Heart left ventricle (tissue), 13 donors: ENCODE data around the gene CCSER2.
"Not testable (repeated sequence)": the region's sequence is repeated elsewhere in the genome, so short reads cannot be mapped to it uniquely, and the experiment has no call there.

ENCODE experiments used
- POLR2A ChIP-seq, 2 donors: fragments of 450-650 bp; IDR thresholded peaks; one replicate each; pipeline ENCODE4 v1.6.1; 2017; ENCODE audit warnings: antibody characterized with exemption in 2 of 2, mild to moderate bottlenecking in 2 of 2, moderate library complexity in 2 of 2
- TF ChIP-seq, protein P1 (sequence below), 12 donors: fragments of 200-600 bp; sonication (generic) in 4 of 12; IDR thresholded peaks; one replicate each; pipeline versions ENCODE4 v1.5.0 to v1.8.0; 2018 to 2022; ENCODE audit warnings: antibody characterized with exemption in 12 of 12, mild to moderate bottlenecking in 5 of 12
- donor health status: ischemic (EF 13 %, LVEDD 7.1; RV severe dilation, severe dysfunction).
- donor health status: DM: no; HTN: yes; CAD: no.
- donor health status: DM: no; HTN: no; CAD: no.
- donor health status: ischemic (EF 25% LVEDD 6.9; RV normal size, moderate dysfunction).
- donor health status: ischemic (EF 25% LVEDD 5.7; RV mildly dilated, moderate dysfunction).
- donor health status: ischemic (EF 35%, LVEDD 5.7; RV mildly dilated, moderate dysfunction).
- donor health status: nonischemic (EF 11% LVEDD 7.7; RV severe dilation, severe dysfunction).
- donor health status: DM: yes; HTN: yes; CAD: no.
- donor health status: PGD.
- donor health status: ischemic (EF 29% LVEDD 5.4; RV normal size, mild dysfunction).
- donor health status: nonischemic (EF 23%, LVEDD 6.1; RV moderate dilation, normal function).

DNA sequence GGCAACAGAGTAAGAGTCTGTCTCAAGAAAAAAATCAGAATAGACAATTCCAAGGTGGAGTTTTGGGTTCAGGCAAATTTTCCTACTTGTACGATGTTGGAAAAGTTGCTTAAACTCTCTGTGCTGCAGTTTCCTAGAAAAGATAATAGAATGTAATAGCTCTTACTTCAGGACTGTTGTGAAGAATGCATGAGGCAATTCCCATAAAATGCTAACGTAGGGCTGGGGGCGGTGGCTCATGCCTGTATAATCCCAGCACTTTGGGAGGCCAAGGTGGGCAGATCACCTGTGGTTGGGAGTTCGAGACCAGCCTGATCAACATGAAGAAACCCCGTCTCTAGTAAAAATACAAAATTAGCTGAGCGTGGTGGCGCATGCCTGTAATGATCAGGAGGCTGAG lies 121.0 kb downstream of the CCSER2 start:
- TF ChIP-seq, protein P1, sequence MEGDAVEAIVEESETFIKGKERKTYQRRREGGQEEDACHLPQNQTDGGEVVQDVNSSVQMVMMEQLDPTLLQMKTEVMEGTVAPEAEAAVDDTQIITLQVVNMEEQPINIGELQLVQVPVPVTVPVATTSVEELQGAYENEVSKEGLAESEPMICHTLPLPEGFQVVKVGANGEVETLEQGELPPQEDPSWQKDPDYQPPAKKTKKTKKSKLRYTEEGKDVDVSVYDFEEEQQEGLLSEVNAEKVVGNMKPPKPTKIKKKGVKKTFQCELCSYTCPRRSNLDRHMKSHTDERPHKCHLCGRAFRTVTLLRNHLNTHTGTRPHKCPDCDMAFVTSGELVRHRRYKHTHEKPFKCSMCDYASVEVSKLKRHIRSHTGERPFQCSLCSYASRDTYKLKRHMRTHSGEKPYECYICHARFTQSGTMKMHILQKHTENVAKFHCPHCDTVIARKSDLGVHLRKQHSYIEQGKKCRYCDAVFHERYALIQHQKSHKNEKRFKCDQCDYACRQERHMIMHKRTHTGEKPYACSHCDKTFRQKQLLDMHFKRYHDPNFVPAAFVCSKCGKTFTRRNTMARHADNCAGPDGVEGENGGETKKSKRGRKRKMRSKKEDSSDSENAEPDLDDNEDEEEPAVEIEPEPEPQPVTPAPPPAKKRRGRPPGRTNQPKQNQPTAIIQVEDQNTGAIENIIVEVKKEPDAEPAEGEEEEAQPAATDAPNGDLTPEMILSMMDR (IDR thresholded peaks at IDR 0.05): not testable (repeated sequence)
- not testable (repeated sequence) for TF ChIP-seq POLR2A (IDR thresholded peaks at IDR 0.05)
